Neural crest cell (in vitro differentiated cells): Measurements from ENCODE around the gene DISC1. TPM values are rescaled to one million over a fixed set of nuclear protein-coding genes. Genes with fewer than 3 reads are reported as not detected.
A peak's percentile ranks its signal among the peaks of the same experiment; 100 is the strongest.

Experiments
- DNase-seq: peaks from one replicate; pipeline ENCODE4 v3.0.0; 2021; ENCODE audit warnings: low read depth, mixed read lengths, low spot score
- H3K27ac Mint-ChIP-seq: one replicate; pipeline ENCODE4 v1.8.0; 2021; ENCODE audit warnings: mild to moderate bottlenecking, mixed read lengths; ENCODE audit not compliant: unreplicated experiment
- H3K27me3 Mint-ChIP-seq: 2 replicates; pipeline ENCODE4 v1.8.0; 2021; ENCODE audit warnings: low read depth, mild to moderate bottlenecking, mixed read lengths
- H3K36me3 Mint-ChIP-seq: 2 replicates; pipeline ENCODE4 v1.8.0; 2021; ENCODE audit warnings: low read depth, mild to moderate bottlenecking, mixed read lengths
- H3K4me1 Mint-ChIP-seq: 2 replicates; pipeline ENCODE4 v1.8.0; 2021; ENCODE audit warnings: mixed read lengths
- H3K4me3 Mint-ChIP-seq: one replicate; pipeline ENCODE4 v1.8.0; 2021; ENCODE audit warnings: mild to moderate bottlenecking, mixed read lengths
- H3K9me3 Mint-ChIP-seq: 2 replicates; pipeline ENCODE4 v1.8.0; 2021; ENCODE audit warnings: mixed read lengths
- CTCF ChIP-seq: fragments of 200-600 bp; sonication (generic); conservative IDR thresholded peaks from 2 replicates; pipeline ENCODE4 v1.5.0; 2021; ENCODE audit warnings: antibody characterized with exemption, mild to moderate bottlenecking
- total RNA-seq: library from RNA; stranded (reverse); gene quantifications from 2 replicates; pipeline ENCODE4 v1.2.1, GENCODE V29; 2021

DISC1 gene
- total RNA-seq, 1 donor from 2014 or later, result 13.7 TPM

DNA sequence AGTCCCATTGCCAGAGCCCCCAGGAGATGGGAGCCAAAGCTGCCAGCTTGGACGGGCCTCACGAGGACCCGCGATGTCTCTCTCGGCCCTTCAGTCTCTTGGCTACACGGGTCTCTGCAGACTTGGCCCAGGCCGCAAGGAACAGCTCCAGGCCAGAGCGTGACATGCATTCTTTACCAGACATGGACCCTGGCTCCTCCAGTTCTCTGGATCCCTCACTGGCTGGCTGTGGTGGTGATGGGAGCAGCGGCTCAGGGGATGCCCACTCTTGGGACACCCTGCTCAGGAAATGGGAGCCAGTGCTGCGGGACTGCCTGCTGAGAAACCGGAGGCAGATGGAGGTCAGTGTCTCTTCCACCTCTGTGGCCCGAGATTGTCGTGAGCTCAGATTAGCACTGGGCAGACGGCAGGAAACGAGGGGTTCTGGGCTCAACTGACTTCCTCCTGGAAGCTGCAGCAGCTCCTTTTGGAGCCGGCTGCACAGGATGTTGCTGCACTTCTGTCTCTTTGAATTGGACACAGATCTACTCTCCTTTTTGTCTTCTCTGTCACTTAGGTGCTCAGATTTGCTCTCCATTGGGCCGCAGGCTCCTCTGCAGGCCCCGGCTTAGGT lies 68.0 kb downstream of the DISC1 start:
- H3K4me3 Mint-ChIP-seq, result no peak overlapping the region
- no peak for TF ChIP-seq CTCF
- no peak overlapping the region for H3K27ac Mint-ChIP-seq
- no peaks in the 10 kb centered on the region for H3K27me3 Mint-ChIP-seq
- DNase-seq, result no peak
- peaks cover 11% of the 10 kb centered on the region for H3K36me3 Mint-ChIP-seq
- H3K9me3 Mint-ChIP-seq, result peaks cover 2% of the 10 kb centered on the region
- H3K4me1 Mint-ChIP-seq, result peaks cover 45% of the 10 kb centered on the region

GRCh38 chr1:231695439-231696255 lies 69.1 kb downstream of the DISC1 start:
- Mint-ChIP-seq H3K4me1 (peaks cover 34% of the 10 kb centered on the region), H3K36me3 (peaks cover 17% of the 10 kb centered on the region), H3K27ac (peak overlapping the region; percentile 80), H3K9me3 (peaks cover 2% of the 10 kb centered on the region), H3K27me3 (no peaks in the 10 kb centered on the region), H3K4me3 (no peak overlapping the region)
- TF ChIP-seq CTCF, result no peak
- DNase-seq, result no peak

- no peak for DNase-seq
- H3K4me1 Mint-ChIP-seq, result peaks cover 14% of the 10 kb centered on the region
- H3K27ac Mint-ChIP-seq, result no peak overlapping the region
- TF ChIP-seq CTCF, result no peak
- H3K36me3 Mint-ChIP-seq, result peaks cover 34% of the 10 kb centered on the region
- no peaks in the 10 kb centered on the region for H3K27me3 Mint-ChIP-seq
- no peak overlapping the region for H3K4me3 Mint-ChIP-seq
- H3K9me3 Mint-ChIP-seq, result peaks cover 6% of the 10 kb centered on the region
Measured at GRCh38 chr1:231699784-231700183, 73.2 kb downstream of the DISC1 start.

DNA sequence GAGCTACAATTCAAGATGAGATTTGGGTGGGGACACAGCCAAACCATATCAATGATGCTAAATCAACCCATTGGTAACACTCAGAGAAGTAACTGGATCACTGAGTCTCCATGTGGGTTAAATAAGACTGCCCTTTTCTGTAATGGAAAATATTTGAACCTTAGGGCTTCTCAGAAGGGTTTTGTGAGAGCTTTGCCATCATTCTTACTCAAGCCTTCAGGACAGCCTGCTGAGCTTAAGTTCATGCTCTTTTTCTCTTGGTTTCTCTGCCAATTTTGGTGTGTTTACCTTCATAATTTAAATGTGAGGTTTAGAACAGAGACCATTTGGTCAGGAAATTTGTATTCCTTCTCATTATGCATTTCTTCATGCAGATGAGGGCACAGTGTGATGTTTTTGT lies 74.7 kb downstream of the DISC1 start:
- H3K9me3 Mint-ChIP-seq, result peaks cover 6% of the 10 kb centered on the region
- H3K4me1 Mint-ChIP-seq, result no peaks in the 10 kb centered on the region
- no peak for DNase-seq
- no peak overlapping the region for H3K27ac Mint-ChIP-seq
- no peak overlapping the region for H3K4me3 Mint-ChIP-seq
- no peaks in the 10 kb centered on the region for H3K27me3 Mint-ChIP-seq
- no peak for TF ChIP-seq CTCF
- H3K36me3 Mint-ChIP-seq, result peaks cover 34% of the 10 kb centered on the region

- no peak for DNase-seq
- Mint-ChIP-seq H3K4me1 (no peaks in the 10 kb centered on the region), H3K36me3 (peaks cover 31% of the 10 kb centered on the region), H3K9me3 (peaks cover 6% of the 10 kb centered on the region), H3K4me3 (no peak overlapping the region), H3K27ac (no peak overlapping the region), H3K27me3 (no peaks in the 10 kb centered on the region)
- no peak for TF ChIP-seq CTCF
Measured at GRCh38 chr1:231702331-231702730, 75.7 kb downstream of the DISC1 start.
